ENCODE results near the gene TMEM59.

- TF ChIP-seq CTCF (IDR thresholded peaks at IDR 0.05) (no peak), POLR2A (IDR thresholded peaks at IDR 0.05) (no peak), POLR2AphosphoS5 (IDR thresholded peaks at IDR 0.05) (no peak)
Observed at GRCh38 chr1:54002544-54003248, 50.3 kb downstream of the TMEM59 start.

Measured in gastroesophageal sphincter (tissue), 3 donors.